Measurements from ENCODE around the gene LRCH1.

DNA sequence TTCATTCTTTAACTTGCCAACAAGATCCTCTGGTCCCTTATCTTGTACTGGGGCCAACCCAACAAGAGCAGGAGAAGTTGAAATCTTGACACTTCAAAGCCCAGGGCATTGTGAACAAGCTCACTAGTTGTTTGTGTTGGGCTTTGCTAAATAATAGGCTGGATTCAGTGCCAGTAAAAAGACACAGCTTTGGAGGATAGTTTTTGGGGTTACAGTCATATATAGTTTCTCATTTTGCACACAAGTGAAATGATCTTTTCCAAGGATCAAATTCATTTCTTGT is 30.3 kb upstream of the LRCH1 start:
- TF ChIP-seq CTCF (IDR thresholded peaks at IDR 0.05) (no peak), NR3C1 (CRISPR knock-in tag; conservative IDR thresholded peaks at IDR 0.05; ENCODE audit: low read depth) (no peak), NR2C2 (CRISPR knock-in tag; IDR thresholded peaks at IDR 0.05) (no peak), E2F4 (CRISPR knock-in tag; IDR thresholded peaks at IDR 0.05; ENCODE audit: borderline replicate concordance, low read depth) (no peak), CBFB (CRISPR knock-in tag; IDR thresholded peaks at IDR 0.05; ENCODE audit: low read depth) (no peak), SP1 (CRISPR knock-in tag; conservative IDR thresholded peaks at IDR 0.05) (no peak), ZNF219 (CRISPR knock-in tag; IDR thresholded peaks at IDR 0.05; ENCODE audit: borderline replicate concordance) (no peak), AR (CRISPR knock-in tag; IDR thresholded peaks at IDR 0.05) (no peak), CREM (CRISPR knock-in tag; IDR thresholded peaks at IDR 0.05) (no peak), MXD4 (CRISPR knock-in tag; IDR thresholded peaks at IDR 0.05; ENCODE audit: borderline replicate concordance) (no peak), GRHL2 (CRISPR knock-in tag; IDR thresholded peaks at IDR 0.05; ENCODE audit: insufficient replicate concordance, severe bottlenecking) (no peak)
- TF ChIP-seq, protein P1, sequence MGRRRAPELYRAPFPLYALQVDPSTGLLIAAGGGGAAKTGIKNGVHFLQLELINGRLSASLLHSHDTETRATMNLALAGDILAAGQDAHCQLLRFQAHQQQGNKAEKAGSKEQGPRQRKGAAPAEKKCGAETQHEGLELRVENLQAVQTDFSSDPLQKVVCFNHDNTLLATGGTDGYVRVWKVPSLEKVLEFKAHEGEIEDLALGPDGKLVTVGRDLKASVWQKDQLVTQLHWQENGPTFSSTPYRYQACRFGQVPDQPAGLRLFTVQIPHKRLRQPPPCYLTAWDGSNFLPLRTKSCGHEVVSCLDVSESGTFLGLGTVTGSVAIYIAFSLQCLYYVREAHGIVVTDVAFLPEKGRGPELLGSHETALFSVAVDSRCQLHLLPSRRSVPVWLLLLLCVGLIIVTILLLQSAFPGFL (CRISPR knock-in tag; IDR thresholded peaks at IDR 0.05; ENCODE audit: borderline replicate concordance), result no peak
- TF ChIP-seq, protein P2, sequence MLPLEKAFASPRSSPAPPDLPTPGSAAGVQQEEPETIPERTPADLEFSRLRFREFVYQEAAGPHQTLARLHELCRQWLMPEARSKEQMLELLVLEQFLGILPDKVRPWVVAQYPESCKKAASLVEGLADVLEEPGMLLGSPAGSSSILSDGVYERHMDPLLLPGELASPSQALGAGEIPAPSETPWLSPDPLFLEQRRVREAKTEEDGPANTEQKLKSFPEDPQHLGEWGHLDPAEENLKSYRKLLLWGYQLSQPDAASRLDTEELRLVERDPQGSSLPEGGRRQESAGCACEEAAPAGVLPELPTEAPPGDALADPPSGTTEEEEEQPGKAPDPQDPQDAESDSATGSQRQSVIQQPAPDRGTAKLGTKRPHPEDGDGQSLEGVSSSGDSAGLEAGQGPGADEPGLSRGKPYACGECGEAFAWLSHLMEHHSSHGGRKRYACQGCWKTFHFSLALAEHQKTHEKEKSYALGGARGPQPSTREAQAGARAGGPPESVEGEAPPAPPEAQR (CRISPR knock-in tag; IDR thresholded peaks at IDR 0.05), result no peak
